Measurements from ENCODE around the gene ATRAID.

DNA sequence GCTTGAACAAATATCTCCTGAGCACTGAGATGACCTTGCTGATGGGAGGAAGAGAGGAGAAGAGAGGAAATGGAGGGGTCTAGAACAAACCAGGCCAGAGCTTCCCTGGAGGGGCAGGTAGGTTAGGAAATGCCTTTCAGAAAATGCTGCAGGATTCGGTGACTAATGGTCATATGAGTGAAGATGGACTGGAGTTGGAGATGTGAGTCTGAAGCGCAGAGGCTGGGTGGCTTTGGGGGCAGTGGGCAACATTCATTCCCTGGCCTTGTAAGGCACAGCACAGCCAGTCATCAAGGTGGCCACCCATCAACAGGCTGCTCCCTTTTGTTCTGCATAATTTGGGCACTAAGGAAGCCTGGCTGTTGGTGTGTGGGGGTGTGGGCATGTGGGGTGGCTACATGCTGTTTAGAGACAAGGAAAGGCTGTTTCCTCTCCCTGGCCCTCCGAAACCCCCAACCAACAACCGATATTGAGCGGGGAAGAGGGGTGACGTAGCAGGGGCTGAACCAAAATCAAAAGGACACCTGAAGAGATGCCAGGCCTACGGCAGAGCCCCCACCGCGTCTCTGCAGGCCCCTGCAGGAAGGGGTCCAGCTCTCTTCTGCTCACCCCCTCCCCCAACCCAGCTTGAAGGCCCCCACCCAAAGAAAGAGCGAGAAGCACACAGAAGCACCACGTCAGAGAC, 49.5 kb downstream of the ATRAID start:
- TF ChIP-seq POLR2A (IDR thresholded peaks at IDR 0.05), result no peak
- TF ChIP-seq, protein P1, sequence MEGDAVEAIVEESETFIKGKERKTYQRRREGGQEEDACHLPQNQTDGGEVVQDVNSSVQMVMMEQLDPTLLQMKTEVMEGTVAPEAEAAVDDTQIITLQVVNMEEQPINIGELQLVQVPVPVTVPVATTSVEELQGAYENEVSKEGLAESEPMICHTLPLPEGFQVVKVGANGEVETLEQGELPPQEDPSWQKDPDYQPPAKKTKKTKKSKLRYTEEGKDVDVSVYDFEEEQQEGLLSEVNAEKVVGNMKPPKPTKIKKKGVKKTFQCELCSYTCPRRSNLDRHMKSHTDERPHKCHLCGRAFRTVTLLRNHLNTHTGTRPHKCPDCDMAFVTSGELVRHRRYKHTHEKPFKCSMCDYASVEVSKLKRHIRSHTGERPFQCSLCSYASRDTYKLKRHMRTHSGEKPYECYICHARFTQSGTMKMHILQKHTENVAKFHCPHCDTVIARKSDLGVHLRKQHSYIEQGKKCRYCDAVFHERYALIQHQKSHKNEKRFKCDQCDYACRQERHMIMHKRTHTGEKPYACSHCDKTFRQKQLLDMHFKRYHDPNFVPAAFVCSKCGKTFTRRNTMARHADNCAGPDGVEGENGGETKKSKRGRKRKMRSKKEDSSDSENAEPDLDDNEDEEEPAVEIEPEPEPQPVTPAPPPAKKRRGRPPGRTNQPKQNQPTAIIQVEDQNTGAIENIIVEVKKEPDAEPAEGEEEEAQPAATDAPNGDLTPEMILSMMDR (IDR thresholded peaks at IDR 0.05), result no peak
